SK-N-MC (cell line): ENCODE data around the gene ZNF684.

Source experiments
- EZH2 ChIP-seq: fragments of 200-600 bp; sonication (generic); IDR thresholded peaks from one replicate; pipeline ENCODE4 v1.6.1; 2017; ENCODE audit warnings: antibody characterized with exemption
- POLR2AphosphoS5 ChIP-seq: IDR thresholded peaks from 2 replicates; pipeline ENCODE4 v1.6.1; 2012; ENCODE audit warnings: mild to moderate bottlenecking, low read depth, low read length, borderline replicate concordance

DNA sequence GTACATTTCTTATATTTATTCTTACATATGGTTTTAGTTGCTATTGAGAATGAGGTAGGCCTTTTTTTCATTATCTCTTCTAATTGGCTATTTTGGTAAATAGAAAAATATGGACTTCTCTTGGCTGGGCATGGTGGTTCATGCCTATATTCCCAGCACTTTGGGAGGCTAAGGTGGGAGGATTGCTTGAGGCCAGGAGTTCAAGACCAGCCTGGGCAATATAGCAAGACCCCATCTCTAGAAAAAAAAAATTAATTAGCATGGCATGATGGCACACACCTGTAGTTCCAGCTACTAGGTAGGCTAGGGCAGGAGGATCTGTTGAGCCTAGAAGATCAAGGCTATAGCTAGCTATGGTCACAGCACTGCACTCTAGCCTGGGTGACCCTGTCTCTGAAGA lies 3.2 kb downstream of the ZNF684 start:
- no peak for TF ChIP-seq EZH2
- TF ChIP-seq POLR2AphosphoS5 = no peak
